Memory B cell (primary cell): Measurements from ENCODE around the gene HDAC1.

Source experiments
- ATAC-seq: fragments of 150-1000 bp; cut with Tn5 transposase; 2 replicates; pipeline ENCODE4 v1.10.0; 2021; ENCODE audit warnings: low read depth, mild to moderate bottlenecking, moderate library complexity
- DNase-seq, 2 donors: peaks; one replicate each; pipeline ENCODE4 v3.0.0; 2022; ENCODE audit warnings: low spot score in 2 of 2
- H3K27ac Mint-ChIP-seq: one replicate; pipeline ENCODE4 v1.8.0; 2022; ENCODE audit warnings: mild to moderate bottlenecking, moderate library complexity, mixed read lengths
- H3K27me3 Mint-ChIP-seq: one replicate; pipeline ENCODE4 v1.8.0; 2022; ENCODE audit warnings: mixed read lengths
- H3K36me3 Mint-ChIP-seq: one replicate; pipeline ENCODE4 v1.8.0; 2022; ENCODE audit warnings: mild to moderate bottlenecking, mixed read lengths
- H3K4me1 Mint-ChIP-seq: one replicate; pipeline ENCODE4 v1.8.0; 2022; ENCODE audit warnings: mixed read lengths
- H3K4me3 Mint-ChIP-seq: one replicate; pipeline ENCODE4 v1.8.0; 2022; ENCODE audit warnings: mild to moderate bottlenecking, moderate library complexity, mixed read lengths
- H3K9me3 Mint-ChIP-seq: one replicate; pipeline ENCODE4 v1.8.0; 2022; ENCODE audit warnings: mixed read lengths

The HDAC1 gene

GRCh38 chr1:32329931-32330466 lies 38.1 kb downstream of the HDAC1 start:
- DNase-seq (no peak), ATAC-seq (no peak)
- Mint-ChIP-seq H3K4me3 (no peak overlapping the region), H3K27ac (peak overlapping the region; percentile 56), H3K36me3 (peaks cover 34% of the 10 kb centered on the region), H3K27me3 (no peaks in the 10 kb centered on the region), H3K4me1 (peaks cover 20% of the 10 kb centered on the region), H3K9me3 (no peaks in the 10 kb centered on the region)

GRCh38 chr1:32330558-32331151 lies 38.8 kb downstream of the HDAC1 start:
- Mint-ChIP-seq H3K4me1 (peaks cover 21% of the 10 kb centered on the region), H3K27me3 (no peaks in the 10 kb centered on the region), H3K4me3 (no peak overlapping the region), H3K27ac (peak overlapping the region; percentile 19), H3K9me3 (no peaks in the 10 kb centered on the region), H3K36me3 (peaks cover 34% of the 10 kb centered on the region)
- DNase-seq (no peak), ATAC-seq (no peak)

GRCh38 chr1:32331549-32331948 lies 39.7 kb downstream of the HDAC1 start:
- H3K27me3 Mint-ChIP-seq: no peaks in the 10 kb centered on the region
- no peaks in the 10 kb centered on the region for H3K9me3 Mint-ChIP-seq
- no peak overlapping the region for H3K27ac Mint-ChIP-seq
- H3K4me1 Mint-ChIP-seq: peaks cover 21% of the 10 kb centered on the region
- peaks cover 32% of the 10 kb centered on the region for H3K36me3 Mint-ChIP-seq
- H3K4me3 Mint-ChIP-seq: no peak overlapping the region
- DNase-seq (no peak), ATAC-seq (no peak)

- Mint-ChIP-seq H3K9me3 (no peaks in the 10 kb centered on the region), H3K4me3 (no peak overlapping the region), H3K27me3 (no peaks in the 10 kb centered on the region), H3K36me3 (peaks cover 32% of the 10 kb centered on the region), H3K27ac (no peak overlapping the region), H3K4me1 (peaks cover 25% of the 10 kb centered on the region)
- DNase-seq: no peak
- no peak for ATAC-seq
These were observed 40.6 kb downstream of the HDAC1 start for GRCh38 chr1:32332290-32333079.

- ATAC-seq (no peak), DNase-seq (no peak)
- peak overlapping the region; percentile 4 for H3K4me3 Mint-ChIP-seq
- H3K4me1 Mint-ChIP-seq: peaks cover 33% of the 10 kb centered on the region
- H3K27ac Mint-ChIP-seq: peak overlapping the region; percentile 78
- no peaks in the 10 kb centered on the region for H3K9me3 Mint-ChIP-seq
- H3K36me3 Mint-ChIP-seq: peaks cover 28% of the 10 kb centered on the region
- no peaks in the 10 kb centered on the region for H3K27me3 Mint-ChIP-seq
These were observed 41.5 kb downstream of the HDAC1 start for GRCh38 chr1:32333251-32333963.

- ATAC-seq: no peak
- DNase-seq: no peak
- H3K4me3 Mint-ChIP-seq: peak overlapping the region; percentile 85
- peaks cover 23% of the 10 kb centered on the region for H3K36me3 Mint-ChIP-seq
- peaks cover 38% of the 10 kb centered on the region for H3K4me1 Mint-ChIP-seq
- H3K9me3 Mint-ChIP-seq: no peaks in the 10 kb centered on the region
- no peaks in the 10 kb centered on the region for H3K27me3 Mint-ChIP-seq
- H3K27ac Mint-ChIP-seq: peak overlapping the region; percentile 79
These were observed 42.5 kb downstream of the HDAC1 start for GRCh38 chr1:32334274-32334861.

GRCh38 chr1:32334864-32335534 lies 43.1 kb downstream of the HDAC1 start:
- peak overlapping the region; percentile 79 for H3K27ac Mint-ChIP-seq

GRCh38 chr1:32335535-32335789 lies 43.6 kb downstream of the HDAC1 start:
- Mint-ChIP-seq H3K9me3 (no peaks in the 10 kb centered on the region), H3K4me1 (peaks cover 38% of the 10 kb centered on the region), H3K36me3 (peaks cover 16% of the 10 kb centered on the region), H3K27ac (no peak overlapping the region), H3K4me3 (peak overlapping the region; percentile 85), H3K27me3 (no peaks in the 10 kb centered on the region)
- peak; percentile 4 for ATAC-seq
- no peak for DNase-seq

More at GRCh38 chr1:32334864-32335534, 43.1 kb downstream of the HDAC1 start:
- peaks cover 18% of the 10 kb centered on the region for H3K36me3 Mint-ChIP-seq
- DNase-seq (peak; percentile 68 to 71), ATAC-seq (peak; percentile 43)
- no peaks in the 10 kb centered on the region for H3K27me3 Mint-ChIP-seq
- peaks cover 38% of the 10 kb centered on the region for H3K4me1 Mint-ChIP-seq
- peak overlapping the region; percentile 85 for H3K4me3 Mint-ChIP-seq
- no peaks in the 10 kb centered on the region for H3K9me3 Mint-ChIP-seq

- H3K27ac Mint-ChIP-seq: peak within 1 kb of the TSS; percentile 79
- H3K27me3 Mint-ChIP-seq: no peaks in the 10 kb centered on the region
- peak within 1 kb of the TSS; percentile 85 for H3K4me3 Mint-ChIP-seq
- no peaks in the 10 kb centered on the region for H3K9me3 Mint-ChIP-seq
- H3K4me1 Mint-ChIP-seq: peaks cover 38% of the 10 kb centered on the region
- DNase-seq (peak; percentile 93 to 95), ATAC-seq (peak; percentile 52)
- H3K36me3 Mint-ChIP-seq: peaks cover 12% of the 10 kb centered on the region
These were observed 44.1 kb downstream of the HDAC1 start, which contains the start of gene MARCKSL1 for GRCh38 chr1:32335790-32336590. TSS of gene MARCKSL1 (minus strand) at chr1:32336233. CDS start at chr1:32336033, 200 bp downstream.

GRCh38 chr1:32336591-32336932 lies 44.7 kb downstream of the HDAC1 start:
- Mint-ChIP-seq H3K27ac (peak overlapping the region; percentile 64), H3K4me1 (peaks cover 38% of the 10 kb centered on the region)

GRCh38 chr1:32336963-32337675 lies 45.2 kb downstream of the HDAC1 start:
- no peaks in the 10 kb centered on the region for H3K9me3 Mint-ChIP-seq
- ATAC-seq (peak; percentile 61), DNase-seq (peak; percentile 62 to 63)
- H3K27me3 Mint-ChIP-seq: no peaks in the 10 kb centered on the region
- peak overlapping the region; percentile 64 for H3K27ac Mint-ChIP-seq
- peaks cover 38% of the 10 kb centered on the region for H3K4me1 Mint-ChIP-seq
- H3K36me3 Mint-ChIP-seq: peaks cover 2% of the 10 kb centered on the region
- peak overlapping the region; percentile 79 for H3K4me3 Mint-ChIP-seq

More at GRCh38 chr1:32336591-32336932, 44.7 kb downstream of the HDAC1 start:
- ATAC-seq (no peak), DNase-seq (peak in 1 of 2 donors; percentile 47)
- Mint-ChIP-seq H3K36me3 (peaks cover 8% of the 10 kb centered on the region), H3K9me3 (no peaks in the 10 kb centered on the region), H3K4me3 (peak overlapping the region; percentile 79), H3K27me3 (no peaks in the 10 kb centered on the region)

- H3K27ac Mint-ChIP-seq: peak overlapping the region; percentile 64
- H3K36me3 Mint-ChIP-seq: peaks cover 2% of the 10 kb centered on the region
- H3K27me3 Mint-ChIP-seq: no peaks in the 10 kb centered on the region
- no peak for DNase-seq
- peak; percentile 19 for ATAC-seq
- H3K4me3 Mint-ChIP-seq: peak overlapping the region; percentile 79
- H3K9me3 Mint-ChIP-seq: no peaks in the 10 kb centered on the region
- peaks cover 42% of the 10 kb centered on the region for H3K4me1 Mint-ChIP-seq
These were observed 46.2 kb downstream of the HDAC1 start for GRCh38 chr1:32337855-32338636.
